NCI-H345 (cell line): ENCODE data around the gene HDAC4.

ENCODE experiments used
- DNase-seq: peaks from one replicate; lab custom pipeline; 2025; lab: John Stamatoyannopoulos, UW

Gene HDAC4

DNA sequence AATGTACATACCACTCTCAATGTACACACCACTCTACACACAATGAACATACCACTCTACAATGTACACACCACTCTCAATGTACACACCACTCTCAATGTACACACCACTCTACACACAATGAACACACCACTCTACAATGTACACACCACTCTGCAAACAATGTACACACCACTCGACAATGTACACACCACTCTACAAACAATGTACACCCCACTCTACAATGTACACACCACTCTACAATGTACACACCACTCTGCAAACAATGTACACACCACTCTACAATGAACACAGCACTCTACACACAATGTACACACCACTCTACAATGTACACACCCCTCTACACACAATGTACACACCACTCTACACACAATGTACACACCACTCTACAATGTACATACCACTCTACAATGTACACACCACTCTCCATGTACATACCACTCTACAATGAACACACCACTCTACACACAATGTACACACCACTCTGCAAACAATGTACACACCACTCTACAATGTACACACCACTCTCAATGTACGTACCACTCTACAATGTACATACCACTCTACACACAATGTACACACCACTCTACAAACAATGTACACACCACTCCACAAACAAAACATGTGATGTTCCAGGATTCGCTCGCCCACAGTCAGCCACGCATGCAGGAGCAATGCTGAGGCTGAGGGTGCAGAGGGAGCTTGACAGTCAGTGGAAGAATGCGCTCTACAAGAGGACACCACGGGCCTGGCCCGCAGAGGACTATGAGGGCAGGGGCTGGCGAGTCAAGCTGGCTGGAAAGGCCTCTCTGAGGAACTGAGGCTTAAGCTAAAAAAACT lies 118.2 kb downstream of the HDAC4 start:
- DNase-seq, result no peak

- DNase-seq, result peak; percentile 36
Measured at GRCh38 chr2:239280296-239281017, 120.4 kb downstream of the HDAC4 start.

DNA sequence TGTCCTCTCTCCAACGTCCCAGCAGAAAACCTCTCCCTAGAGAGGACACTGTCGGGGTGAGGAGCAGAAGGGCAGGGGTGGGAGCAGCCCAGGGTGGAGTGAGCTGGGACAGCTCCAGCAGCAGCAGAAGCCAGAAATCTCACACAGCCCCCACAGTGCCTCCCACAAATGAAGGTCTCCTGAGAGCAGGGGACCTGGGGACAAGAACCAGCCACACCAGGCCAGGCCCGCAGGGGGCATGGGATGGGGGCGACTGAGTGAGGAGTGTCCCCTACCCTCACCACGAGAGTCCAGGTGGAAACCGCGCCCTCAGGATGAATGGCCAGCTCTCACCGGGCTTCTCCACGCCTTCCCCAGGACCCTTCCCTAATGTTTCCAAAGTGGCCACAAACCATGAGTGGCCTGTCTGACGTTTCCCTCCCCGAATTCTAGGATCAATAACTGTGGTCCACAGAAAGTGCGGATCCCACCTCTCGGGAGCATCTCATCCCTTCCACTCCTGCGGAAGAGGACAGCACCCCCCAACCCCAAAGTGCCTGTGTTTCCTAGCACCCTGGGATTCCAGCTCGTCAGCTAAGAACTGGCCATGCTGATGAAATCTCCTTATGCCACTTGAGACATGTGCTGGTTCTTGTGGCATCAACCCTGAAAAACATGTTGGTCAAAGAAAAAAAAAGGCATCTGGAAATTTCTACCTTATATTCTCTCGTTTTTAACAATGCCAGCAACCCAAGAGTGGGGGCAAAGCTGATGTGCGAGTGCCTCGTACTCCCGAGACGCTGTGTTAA lies 121.1 kb downstream of the HDAC4 start:
- no peak for DNase-seq

DNA sequence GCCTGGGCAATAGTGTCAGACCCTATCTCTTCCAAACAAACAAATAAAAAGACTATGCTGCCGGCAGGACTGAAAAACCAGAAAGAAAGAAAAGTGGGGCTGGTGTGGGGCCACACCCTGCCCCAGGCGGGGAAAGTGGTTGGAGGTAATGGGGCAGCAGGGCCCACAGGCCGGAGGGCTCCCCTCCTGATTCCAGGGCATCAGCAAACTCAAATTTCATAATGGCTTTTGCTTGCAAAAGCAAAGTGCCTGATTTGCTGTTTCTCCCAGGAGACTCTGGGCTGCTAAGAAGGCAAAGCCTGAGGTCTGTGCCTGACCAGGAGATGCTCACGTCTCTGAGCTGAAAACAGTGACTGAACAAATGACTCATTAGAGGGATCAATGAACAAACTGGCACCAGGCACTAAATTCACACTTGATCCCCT lies 121.9 kb downstream of the HDAC4 start:
- DNase-seq, result no peak

- DNase-seq, result no peak
Measured at GRCh38 chr2:239278361-239278760, 122.5 kb downstream of the HDAC4 start.

DNA sequence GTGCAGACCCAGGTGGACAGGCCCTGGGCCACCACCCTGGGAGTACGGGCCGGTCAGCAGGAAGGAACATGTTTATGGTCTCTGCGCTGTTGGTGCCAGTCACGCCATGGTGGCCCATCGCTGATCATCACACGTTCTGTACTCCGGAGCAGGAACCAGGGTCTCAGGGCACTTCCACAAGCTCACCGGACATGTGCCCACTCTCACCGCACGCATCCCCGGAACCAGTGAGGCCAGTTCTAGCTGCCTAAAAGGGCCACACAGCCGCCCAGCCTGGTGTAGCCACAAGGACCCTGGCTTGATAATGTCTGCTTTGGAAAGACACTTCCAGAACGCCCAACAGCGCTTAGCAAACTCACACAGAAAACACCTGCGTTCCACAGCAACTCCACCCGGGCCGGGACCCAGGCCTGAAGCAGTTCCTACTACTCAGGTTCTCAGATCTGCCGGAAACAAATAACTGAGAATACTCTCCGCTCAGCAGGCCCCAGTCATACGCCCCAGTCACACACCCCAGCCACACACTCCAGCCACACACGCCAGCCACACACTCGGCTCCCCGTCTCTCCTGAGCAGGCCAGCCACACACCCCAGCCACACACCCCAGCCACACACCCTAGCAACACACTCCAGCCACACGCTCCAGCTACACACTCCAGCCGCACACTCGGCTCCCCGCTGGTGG lies 123.3 kb downstream of the HDAC4 start:
- no peak for DNase-seq

DNA sequence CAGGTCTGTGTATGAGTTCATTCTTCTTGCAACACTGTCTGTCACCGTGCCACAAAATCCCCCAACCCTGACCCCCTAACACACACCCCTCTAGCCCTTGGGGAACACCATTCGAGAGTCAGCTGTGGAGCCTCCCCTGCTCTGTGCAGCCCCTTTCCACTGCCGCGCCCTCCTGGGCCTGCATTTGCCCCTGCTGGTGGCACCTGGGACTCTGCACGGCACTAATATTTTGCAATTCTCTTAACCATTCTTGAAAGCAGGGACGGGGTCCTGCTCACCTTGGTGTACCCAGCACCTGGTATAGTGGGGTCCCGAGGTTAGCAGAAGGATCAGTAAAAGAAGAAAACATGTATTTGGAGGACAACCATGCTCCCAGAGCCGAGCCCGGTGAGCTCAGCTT lies 124.0 kb downstream of the HDAC4 start:
- no peak for DNase-seq

- DNase-seq, result no peak
Measured at GRCh38 chr2:239275847-239276831, 124.7 kb downstream of the HDAC4 start.

DNA sequence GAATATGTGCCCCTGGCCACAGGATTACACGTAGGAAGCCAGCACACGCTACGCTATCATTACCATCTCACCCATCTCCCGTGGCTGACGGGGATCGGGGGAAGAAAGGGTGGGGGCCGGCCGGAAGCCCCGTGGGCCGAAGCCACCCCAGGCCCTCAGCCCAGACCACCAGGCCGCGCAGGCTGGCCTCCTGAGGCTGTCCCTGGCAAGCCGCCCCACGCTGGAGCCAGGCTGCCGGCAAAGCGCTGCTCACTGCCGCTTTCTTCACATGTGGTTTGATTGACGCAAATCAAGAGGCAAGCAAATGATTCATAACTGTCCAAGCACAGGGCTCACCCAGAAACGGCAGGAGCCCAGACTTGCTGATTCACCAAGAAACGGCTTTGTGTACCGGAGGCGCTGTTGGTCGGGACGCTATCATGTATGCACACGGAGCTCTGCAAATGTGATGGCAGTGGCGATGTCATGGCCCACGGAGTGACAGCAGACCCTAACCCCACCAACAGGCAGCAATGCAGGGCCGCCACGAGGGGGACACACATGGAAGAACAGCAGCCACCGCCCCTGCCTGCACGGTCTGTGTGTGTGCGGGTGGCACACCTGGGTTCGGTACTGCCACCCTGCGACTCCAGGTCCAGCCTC lies 125.7 kb downstream of the HDAC4 start:
- DNase-seq, result no peak

- no peak for DNase-seq
Measured at GRCh38 chr2:239274391-239275043, 126.3 kb downstream of the HDAC4 start.

DNA sequence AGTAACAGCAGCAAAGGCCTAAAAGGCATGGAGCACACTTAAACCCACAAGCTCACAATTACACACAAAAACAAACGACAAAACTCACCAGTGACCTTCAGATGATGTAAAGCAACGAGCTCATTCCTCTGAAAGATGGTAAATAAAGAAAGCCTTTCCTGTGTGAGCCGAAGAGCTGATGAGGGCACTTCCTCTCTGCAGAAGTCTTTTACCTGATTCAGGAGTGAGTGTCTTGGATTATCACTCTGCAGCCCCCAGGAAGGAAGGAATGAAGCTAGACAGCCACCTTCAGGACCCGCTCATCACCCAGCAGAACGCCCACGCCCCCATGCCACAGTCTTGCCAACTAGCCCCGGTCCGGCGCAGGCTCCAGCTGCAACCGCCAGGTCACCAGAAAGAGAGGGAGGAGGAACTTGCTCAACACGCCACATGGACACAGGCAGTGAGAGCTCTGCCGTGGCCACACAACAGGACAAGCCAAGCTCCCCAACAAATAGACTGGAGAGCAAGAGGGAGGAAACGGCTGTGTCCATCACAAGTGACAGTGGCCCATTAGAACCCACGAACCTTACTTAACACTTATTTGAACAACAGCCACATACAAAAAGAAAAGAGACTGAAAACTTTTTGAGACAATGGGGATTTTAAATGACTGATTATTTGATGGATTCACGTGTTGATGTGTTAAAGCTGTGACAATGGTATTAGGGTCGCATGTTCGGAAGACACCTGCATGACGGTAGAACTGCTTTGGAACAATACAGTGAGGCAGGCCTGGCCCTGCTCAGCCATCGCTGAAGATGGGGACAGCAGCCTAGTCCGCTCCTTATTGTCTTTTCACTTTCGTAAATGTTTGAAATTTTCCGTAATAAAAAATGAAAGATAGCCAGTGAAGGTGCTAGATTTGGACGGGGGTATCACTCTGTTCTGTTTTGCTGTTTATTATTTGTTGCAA lies 127.3 kb downstream of the HDAC4 start:
- DNase-seq, result no peak

DNA sequence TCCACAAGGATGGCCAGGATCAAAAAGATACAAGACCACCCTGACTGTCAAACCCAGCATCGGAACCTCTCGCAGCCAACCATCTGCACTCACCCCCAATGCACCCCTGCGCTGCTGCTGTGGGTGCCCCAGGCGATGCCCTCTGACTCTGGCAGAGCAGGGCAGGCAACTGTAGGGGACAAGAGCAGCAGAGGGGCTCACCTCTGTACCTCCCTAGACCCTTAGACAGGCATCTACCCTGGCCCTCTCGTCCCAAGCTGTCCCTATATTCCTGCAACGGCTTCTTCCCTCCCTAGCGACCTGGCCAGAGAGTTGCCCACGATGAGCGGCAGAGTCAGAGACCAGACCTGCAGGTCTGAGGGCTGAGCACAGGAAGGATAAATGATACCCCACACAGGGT lies 128.2 kb downstream of the HDAC4 start:
- no peak for DNase-seq

- no peak for DNase-seq
Measured at GRCh38 chr2:239271882-239272281, 128.9 kb downstream of the HDAC4 start.

- no peak for DNase-seq
Measured at GRCh38 chr2:239271471-239271870, 129.3 kb downstream of the HDAC4 start.

DNA sequence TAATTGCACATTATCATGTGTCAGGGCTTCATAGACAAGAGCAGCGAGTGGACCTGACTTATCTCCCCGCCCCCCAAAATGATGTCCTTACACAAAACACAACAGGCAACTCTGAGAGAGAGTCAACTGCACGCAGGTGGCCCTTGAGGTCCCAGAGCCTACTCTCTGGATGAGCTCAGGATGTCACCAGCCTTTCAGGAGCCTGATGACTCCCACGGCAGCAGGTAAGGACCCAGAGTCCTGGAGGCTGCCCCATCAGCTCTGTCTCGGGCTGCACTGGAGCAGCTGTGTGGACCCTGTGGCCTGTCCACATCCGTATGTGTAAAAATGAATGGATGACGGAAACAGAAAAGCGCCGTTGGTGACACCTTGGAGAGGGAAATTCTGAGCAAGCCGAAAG lies 130.9 kb downstream of the HDAC4 start:
- DNase-seq, result no peak

GRCh38 chr2:239269173-239269885 lies 131.5 kb downstream of the HDAC4 start:
- DNase-seq, result no peak

GRCh38 chr2:239268549-239268948 lies 132.3 kb downstream of the HDAC4 start:
- no peak for DNase-seq

DNA sequence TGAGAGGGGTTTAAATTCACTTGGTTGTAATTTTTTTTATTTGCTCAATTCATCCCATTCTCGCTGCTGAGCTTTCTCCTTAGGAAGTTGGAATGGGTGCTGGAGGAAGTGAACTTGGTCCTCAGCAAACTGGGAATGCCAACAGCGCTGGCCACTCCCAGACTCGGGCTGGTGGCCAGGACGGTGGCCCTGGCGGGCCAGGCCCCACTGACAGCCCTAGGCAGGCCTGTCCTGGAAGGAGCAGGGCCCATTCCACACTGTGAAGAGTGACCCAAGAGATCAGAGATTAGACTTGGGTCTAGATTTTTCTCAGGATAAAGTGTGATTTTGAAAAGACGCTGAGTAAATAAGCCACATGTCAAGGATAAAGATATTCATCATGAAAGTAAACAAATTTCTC lies 132.7 kb downstream of the HDAC4 start:
- no peak for DNase-seq
